Measurements from ENCODE around the gene KHNYN. TPM values are rescaled to one million over a fixed set of nuclear protein-coding genes. Genes with fewer than 3 reads are reported as not detected.

The KHNYN gene
- total and polyA plus RNA-seq, 2 of the 8 experiments (the other 6 are each of a cell fraction or from before 2014, with no cell fraction given): 7.6 to 22.3 TPM

DNA sequence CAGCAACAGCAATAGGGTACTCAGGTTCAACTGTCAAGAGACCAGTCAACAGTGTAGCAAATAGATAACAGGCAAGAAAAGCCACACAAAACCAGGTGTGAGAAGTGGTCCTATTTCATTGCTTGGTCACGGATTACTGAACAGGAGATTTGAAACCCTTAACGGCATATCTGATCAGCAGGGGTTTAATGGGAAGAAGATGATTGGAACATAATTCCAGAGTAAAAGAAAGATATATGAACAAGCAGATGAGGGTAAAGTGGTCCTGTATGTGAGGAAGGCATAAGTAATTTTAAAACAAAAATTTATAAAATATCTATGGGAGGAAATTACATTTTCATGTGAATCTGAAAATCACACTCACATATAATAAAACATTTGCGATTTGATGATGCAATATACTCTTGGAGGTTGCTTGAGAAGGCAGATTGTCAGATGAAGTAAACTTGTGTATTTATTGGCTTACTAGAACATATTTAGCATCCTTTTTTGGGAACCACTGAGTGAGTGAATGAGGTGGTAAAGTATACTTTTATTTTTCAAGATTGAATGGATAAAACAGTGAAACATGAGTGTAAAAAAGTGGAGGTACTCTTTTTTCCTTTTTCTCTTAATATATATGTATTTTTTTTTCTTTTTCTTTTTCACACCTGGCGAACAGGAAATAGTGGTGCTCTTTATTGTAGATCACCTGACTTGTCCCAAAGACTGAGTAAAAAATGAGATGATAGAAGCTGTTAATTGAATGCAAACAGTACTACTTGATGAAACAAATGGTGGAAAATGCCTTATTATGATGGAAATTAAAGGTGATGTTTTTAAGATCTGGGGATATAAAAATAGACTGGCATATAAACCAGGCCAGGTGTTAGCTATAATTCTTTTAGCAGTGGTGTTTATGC, 34.4 kb downstream of the KHNYN start:
- H3K56ac ChIP-seq (replicated peaks; ENCODE audit: insufficient read length, low read depth, low read length): no peak overlapping the region
- no peak overlapping the region for H3K14ac ChIP-seq (ENCODE audit: insufficient read length)
- DNase-seq (ENCODE audit: low read depth in 1 of 2, low spot score in 2 of 2) (no peak), FAIRE-seq (no peak)
- ChIA-PET POLR2A (ENCODE audit: partially characterized antibody) (no interaction called here), CTCF (ENCODE audit: partially characterized antibody) (no interaction called here)
- no peak overlapping the region for H4K5ac ChIP-seq (ENCODE audit: insufficient read length, low read depth, low read length)
- H2BK5ac ChIP-seq (ENCODE audit: low read depth, low read length): no peak overlapping the region
- no peaks in the 10 kb centered on the region for H3K23me2 ChIP-seq (ENCODE audit: low read depth, low read length)
- H3K23ac ChIP-seq (ENCODE audit: insufficient read length): no peak overlapping the region
- no peaks in the 10 kb centered on the region for H3K9me3 ChIP-seq (ENCODE audit: insufficient read depth in 2 of 2, low read depth in 1 of 2, low read length in 1 of 2)
- H2BK15ac ChIP-seq (ENCODE audit: low read length): no peak overlapping the region
- 69% methylated on average over 4 of the region's 4 CpGs; no CpG with 5 or more reads in 1 of the 2 experiments for WGBS, 2 experiments (ENCODE audit: extremely low coverage in 1 of 2, insufficient coverage in 1 of 2, insufficient read length in 1 of 2, insufficient replicate concordance in 2 of 2, low coverage in 1 of 2, low lambda C conversion rate in 2 of 2, missing lambda C conversion rate in 1 of 2)
- no peak overlapping the region for H3K4me2 ChIP-seq (ENCODE audit: insufficient read depth in 1 of 2, low read depth in 2 of 2, low read length in 2 of 2)
- H4K20me1 ChIP-seq (replicated peaks in 1 of 2; ENCODE audit: control insufficient read depth in 1 of 2, insufficient read depth in 2 of 2, low read length in 2 of 2): no peaks in the 10 kb centered on the region
- no peak overlapping the region for H3K4me3 ChIP-seq (ENCODE audit: extremely low read depth in 1 of 4, insufficient read depth in 2 of 4, low read depth in 3 of 4, low read length in 4 of 4)
- H2BK12ac ChIP-seq (ENCODE audit: low read depth, low read length): no peak overlapping the region
- no peak for TF ChIP-seq TAF7 (optimal IDR thresholded peaks at IDR 0.05; ENCODE audit: borderline replicate concordance, low read depth, low read length)
- H4K91ac ChIP-seq (replicated peaks; ENCODE audit: insufficient read length, low read length): no peak overlapping the region
- H3K4ac ChIP-seq (replicated peaks; ENCODE audit: insufficient read length, low read depth, low read length): no peak overlapping the region
- no peak overlapping the region for H3K27ac ChIP-seq (ENCODE audit: low read depth, low read length)
- no peaks in the 10 kb centered on the region for H3K36me3 ChIP-seq (ENCODE audit: control insufficient read depth in 2 of 4, insufficient read depth in 4 of 4, low read length in 3 of 4)
- H2BK120ac ChIP-seq (replicated peaks; ENCODE audit: low read depth, low read length): no peak overlapping the region
- H2AK5ac ChIP-seq (ENCODE audit: low read depth, low read length): no peak overlapping the region
- H3K18ac ChIP-seq (ENCODE audit: extremely low read depth, low read length): no peak overlapping the region
- H4K8ac ChIP-seq (ENCODE audit: extremely low read depth, insufficient read depth, low read length): no peak overlapping the region
- no peaks in the 10 kb centered on the region for H3K79me2 ChIP-seq (ENCODE audit: control insufficient read depth in 1 of 2, insufficient read depth in 2 of 2, low read length in 2 of 2)
- no peak overlapping the region for H2BK20ac ChIP-seq (ENCODE audit: low read length)
- no peaks in the 10 kb centered on the region for H3K79me1 ChIP-seq (ENCODE audit: low read depth, low read length)
- H3K9ac ChIP-seq (replicated peaks in 1 of 4; ENCODE audit: extremely low read depth in 1 of 4, low read depth in 3 of 4, low read length in 3 of 4): no peak overlapping the region
- H2AFZ ChIP-seq (ENCODE audit: low read length): no peak overlapping the region
- H3K27me3 ChIP-seq (replicated peaks in 1 of 4; ENCODE audit: control insufficient read depth in 3 of 4, extremely low read depth in 1 of 4, insufficient read depth in 3 of 4, low read length in 3 of 4): no peaks in the 10 kb centered on the region
- H3K4me1 ChIP-seq (replicated peaks in 1 of 4; ENCODE audit: control insufficient read depth in 3 of 4, insufficient read depth in 4 of 4, low read length in 3 of 4): no peaks in the 10 kb centered on the region
